ENCODE results near the gene PLXNA4.

GRCh38 chr7:132102391-132102790, 473.9 kb downstream of the PLXNA4 start:
- TF ChIP-seq CTCF (IDR thresholded peaks at IDR 0.05; ENCODE audit: insufficient read depth, low read length, poor library complexity, severe bottlenecking) (no peak), EZH2phosphoT487 (conservative IDR thresholded peaks at IDR 0.05; ENCODE audit: low read length) (no peak)
